GM18868 (cell line): ENCODE results near the gene FHOD1.

Experiments
- ATAC-seq: cut with Tn5 transposase; IDR thresholded peaks from one replicate; pipeline ENCODE4 v1.9.1; 2021; ENCODE audit warnings: mild to moderate bottlenecking, moderate library complexity; ENCODE audit not compliant: unreplicated experiment

Gene FHOD1

DNA sequence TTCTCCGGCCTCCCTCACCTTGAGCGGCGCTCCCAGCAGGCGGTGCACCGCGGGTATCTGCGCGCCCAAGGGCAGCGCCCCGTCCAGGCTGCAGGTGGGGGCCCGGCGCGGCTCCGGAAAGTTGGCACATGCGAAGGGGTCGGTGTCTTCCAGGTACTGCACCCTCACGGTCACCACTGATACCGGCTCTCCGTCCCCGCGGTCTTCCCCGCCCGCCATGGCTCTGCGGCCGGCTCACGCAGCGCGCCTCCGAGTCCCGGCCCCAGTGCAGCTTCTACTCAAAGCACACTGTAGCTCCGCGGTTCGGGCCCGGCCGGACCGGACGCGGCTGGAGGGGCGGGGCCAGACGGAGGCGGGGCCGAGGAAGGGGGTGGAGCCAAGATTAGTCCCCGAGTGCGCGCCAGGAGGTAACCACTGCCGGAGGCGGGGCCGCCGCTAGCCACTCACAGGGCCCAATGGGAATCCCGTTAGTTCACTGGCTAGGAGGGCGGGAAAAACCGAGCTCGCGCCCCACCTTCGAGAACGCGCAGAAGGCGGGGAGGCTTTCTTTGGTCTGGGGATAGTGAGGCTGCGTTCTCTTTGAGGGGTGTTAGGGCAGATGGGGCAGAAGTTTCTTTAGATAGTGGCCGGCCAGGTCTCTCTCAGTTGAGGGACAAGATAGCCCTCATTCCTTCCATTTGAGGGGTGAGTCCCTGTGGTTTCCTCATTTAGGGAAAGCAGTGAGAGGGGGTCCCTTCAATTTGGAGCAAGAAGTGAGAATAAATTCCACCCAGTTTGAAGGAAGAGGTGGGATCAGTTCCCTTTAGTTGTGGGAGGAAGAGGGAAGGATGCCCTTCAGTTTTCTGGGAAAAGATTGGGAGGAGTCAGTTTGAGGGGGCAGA lies at the start of gene FHOD1:
TSS of gene FHOD1 (minus strand) at position 290 of the 881 bp plus-strand sequence. CDS start at position 219, 71 bp downstream.
- ATAC-seq, result peak; percentile 42

DNA sequence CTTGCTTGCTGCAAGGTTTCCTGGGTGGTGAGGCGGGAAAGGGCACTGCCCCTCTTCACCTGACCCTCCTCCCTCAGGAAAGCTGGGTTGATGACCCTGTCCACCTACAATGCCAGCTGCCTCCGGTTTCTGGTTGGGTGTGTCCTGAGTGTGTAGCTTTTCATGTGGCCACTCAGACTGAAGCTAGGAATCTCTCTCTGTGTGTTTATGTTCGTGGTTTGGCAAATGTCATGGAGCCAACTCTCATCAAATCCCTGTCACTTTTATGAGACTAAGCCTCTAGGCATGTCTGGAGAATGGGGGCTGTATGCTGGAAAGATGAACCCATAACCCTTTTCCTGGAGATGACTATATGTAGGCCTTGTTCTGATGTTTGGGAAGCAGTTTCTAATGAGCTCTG lies 49.1 kb upstream of the FHOD1 start:
- no peak for ATAC-seq

DNA sequence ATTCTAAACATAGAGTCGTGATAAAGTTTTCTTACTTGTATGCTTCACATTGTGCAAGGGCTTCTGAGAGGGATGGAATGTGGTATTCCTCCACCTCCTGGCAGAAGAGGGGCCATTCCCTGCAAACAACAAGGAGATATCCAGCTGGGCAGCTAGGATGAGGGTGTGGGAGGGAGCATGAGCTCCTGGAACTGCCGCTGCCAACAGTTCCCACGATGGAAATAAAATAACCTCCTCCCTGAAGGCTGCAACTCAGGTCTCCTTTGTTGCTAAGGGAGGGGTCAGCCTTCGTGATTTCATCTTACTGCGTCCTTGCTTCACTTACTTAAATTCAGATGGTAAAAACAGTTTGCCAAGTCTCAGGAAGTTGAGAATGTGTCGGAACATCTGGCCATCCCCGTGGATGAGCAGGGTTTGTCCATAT lies 47.7 kb upstream of the FHOD1 start:
- no peak for ATAC-seq

- ATAC-seq, result no peak
Measured at GRCh38 chr16:67294171-67294757, 47.0 kb upstream of the FHOD1 start.

DNA sequence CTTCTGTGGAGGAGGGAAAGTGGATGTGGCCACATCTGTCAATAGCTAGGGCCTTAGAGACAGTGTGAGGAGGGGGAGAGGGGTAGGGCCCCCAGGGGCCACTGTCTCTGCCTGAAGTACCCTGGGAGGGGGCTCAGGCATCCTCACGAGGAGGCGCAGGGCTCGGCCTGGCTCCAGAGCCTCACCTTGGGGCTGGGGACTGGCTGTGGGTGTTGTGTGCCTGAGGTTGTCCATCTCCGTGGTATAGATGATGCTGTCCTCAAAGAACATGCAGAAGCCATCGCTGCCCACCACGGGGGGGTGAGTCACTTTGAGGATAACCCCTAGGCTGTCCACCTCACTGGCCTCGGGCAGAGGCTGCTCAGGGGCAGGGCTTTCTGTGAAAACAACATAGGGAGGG lies 44.2 kb upstream of the FHOD1 start:
- no peak for ATAC-seq

DNA sequence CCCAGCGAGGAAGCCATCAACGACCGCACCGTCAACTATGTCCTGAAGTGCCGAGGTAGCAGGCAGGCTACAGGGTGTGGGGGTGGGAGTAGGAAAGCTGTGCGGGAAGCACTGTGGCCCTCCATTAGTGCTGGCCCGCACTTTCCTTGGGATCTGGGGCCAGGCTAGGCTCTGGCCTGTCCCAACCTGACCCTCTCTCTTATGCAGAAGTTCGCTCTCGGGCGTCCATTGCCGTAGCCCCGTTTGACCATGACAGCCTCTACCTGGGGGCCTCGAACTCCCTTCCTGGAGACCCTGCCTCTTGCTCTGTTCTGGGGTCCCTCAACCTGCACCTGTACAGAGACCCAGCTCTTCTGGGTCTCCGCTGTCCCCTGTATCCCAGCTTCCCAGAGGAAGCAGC lies 40.7 kb upstream of the FHOD1 start:
- no peak for ATAC-seq

GRCh38 chr16:67286441-67287235 lies 39.4 kb upstream of the FHOD1 start:
- ATAC-seq, result no peak

DNA sequence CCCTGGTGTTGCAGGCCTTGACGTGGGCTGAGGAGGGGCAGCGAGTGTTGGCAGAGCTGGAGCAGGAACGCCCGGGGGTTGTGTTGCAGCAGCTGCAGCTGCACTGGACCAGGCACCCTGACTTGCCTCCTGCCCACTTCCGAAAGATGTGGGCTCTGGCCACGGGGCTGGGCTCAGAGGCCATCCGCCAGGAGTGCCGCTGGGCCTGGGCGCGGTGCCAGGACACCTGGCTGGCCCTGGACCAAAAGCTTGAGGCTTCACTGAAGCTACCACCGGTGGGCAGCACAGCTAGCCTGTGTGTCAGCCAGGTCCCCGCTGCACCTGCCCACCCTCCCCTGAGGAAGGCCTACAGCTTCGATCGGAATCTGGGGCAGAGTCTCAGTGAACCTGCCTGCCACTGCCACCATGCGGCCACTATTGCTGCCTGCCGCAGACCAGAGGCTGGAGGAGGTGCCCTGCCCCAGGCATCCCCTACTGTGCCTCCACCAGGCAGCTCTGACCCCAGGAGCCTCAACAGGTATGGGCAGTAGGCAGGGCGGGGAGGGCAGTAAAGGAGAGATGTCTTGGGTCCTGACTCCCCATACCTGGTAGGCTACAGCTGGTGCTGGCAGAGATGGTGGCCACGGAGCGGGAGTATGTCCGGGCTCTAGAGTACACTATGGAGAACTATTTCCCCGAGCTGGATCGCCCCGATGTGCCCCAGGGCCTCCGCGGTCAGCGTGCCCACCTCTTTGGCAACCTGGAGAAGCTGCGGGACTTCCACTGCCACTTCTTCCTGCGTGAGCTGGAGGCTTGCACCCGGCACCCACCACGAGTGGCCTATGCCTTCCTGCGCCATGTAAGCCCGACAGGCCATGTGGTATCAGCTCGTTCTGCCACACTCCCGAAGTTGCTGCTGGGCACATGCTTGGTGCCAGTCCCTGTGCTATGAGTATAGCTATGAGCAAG lies 37.7 kb upstream of the FHOD1 start:
- no peak for ATAC-seq

DNA sequence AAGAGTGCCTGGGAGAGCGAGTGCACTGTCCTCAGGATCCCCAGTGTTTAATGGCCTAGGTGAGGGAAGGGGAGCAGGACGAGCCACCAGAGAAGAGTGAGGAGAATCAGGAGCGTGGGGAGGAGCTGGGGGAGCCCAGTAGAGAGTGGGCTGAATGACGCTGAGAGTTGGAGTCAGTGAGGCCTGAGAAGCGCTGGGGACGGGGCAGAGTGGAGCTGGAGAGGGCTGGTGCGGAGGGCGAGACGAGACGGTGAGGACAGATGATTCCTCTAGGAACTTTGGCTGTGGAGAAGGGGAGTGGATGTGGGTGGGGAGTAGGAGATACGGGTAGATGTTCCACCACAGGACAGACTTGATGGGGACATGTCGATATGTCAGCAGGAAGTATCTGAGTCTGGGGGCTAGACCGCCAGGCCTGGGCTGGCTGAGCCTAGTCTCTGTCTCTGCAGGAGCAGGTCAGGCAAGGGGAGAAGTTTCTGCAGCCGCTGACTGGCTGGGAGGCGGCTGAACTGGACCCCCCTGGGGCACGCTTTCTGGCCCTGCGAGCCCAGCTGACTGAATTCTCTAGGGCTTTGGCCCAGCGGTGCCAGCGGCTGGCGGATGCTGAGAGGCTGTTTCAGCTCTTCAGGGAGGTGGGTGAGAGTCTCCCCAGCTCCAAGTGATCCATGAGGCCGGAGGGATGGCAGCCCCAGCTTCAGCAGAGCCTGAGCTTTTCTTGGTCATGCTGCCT lies 36.7 kb upstream of the FHOD1 start:
- no peak for ATAC-seq

DNA sequence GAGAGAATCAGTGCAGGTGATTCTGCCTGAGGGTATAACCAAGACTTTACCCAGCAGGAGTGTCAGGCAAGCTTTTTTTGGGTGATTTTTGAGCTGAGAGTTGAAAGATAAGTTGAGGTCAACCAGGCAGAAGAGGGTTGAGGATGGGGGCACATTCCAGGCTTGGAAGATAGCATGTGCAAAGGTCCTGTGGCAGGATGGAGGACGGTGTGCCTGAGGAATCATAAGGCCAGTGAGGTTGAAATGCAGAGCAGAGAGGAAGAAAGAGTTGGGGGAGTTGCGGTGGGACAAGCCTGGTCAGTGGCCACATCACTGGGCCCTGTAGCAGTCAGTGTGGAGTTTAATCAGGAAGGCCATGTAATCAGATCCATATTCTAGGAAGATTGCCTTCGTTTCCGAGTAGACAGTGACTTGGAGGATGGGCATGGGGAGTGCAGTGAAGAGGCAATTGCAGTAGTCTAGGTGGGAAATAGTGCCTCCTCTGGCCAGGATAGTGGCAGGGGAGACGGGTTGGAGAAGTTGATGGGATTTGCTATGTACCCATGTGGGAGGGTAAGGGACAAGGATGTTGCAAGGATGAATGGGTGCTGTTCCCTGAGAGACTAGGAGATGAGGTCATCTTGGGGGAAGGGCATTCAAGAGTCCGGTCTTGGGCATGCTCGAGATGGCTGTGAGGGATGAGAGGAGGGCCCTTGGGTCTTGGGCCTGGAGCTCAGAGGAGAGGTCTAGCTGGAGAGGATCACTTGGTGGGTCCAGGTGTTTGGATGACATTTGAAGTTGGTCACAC lies 36.0 kb upstream of the FHOD1 start:
- no peak for ATAC-seq

- ATAC-seq, result no peak
Measured at GRCh38 chr16:67282447-67282805, 35.1 kb upstream of the FHOD1 start.

- ATAC-seq, result no peak
Measured at GRCh38 chr16:67281536-67282446, 34.5 kb upstream of the FHOD1 start.

DNA sequence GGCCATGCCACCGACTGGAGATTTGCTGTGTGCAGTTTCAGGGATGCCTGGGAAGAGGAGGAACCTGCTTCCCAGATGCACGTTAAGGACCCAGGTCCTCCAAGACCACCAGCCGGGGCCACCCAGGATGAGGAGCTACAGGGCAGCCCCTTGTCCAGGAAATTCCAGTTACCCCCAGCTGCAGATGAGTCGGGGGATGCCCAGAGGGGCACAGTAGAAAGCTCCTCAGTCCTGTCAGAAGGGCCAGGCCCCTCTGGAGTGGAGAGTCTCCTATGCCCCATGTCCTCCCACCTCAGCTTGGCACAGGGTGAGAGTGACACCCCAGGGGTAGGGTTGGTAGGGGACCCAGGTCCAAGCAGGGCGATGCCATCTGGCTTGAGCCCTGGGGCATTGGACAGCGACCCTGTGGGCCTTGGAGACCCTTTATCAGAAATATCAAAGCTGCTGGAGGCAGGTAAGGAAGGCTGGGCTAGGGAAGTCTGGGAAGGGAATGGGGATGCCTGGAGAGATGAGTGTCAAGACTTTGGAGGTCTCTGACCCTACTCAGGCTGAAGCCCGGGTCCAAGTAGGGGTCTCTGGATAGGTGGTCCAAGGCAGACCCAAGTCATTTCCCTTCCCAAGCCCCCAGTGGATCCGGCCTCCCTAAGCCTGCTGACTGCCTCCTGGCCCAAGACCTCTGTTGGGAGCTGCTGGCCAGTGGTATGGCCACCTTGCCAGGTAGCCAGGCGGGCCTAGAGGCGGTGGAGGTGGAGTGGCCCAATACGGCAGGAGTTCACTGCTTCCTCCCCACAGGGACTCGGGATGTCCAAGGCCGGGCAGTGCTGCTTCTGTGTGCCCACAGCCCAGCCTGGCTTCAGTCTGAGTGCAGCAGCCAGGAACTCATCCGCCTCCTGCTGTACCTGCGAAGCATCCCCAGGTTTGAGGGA lies 33.1 kb upstream of the FHOD1 start:
- ATAC-seq, result no peak

- ATAC-seq, result peak; percentile 87
Measured at GRCh38 chr16:67279296-67280089, 32.2 kb upstream of the FHOD1 start, which contains the start of gene PLEKHG4. PLEKHG4 (plus strand) TSS chr16:67279532; CDS start chr16:67280045, 513 bp downstream.

GRCh38 chr16:67278773-67279295 lies 31.6 kb upstream of the FHOD1 start:
- peak; percentile 41 for ATAC-seq
